Hypothalamus (tissue), 51 donors: ENCODE results near the gene SFI1.
A peak's percentile ranks its signal among the peaks of the same experiment; 100 is the strongest.

ENCODE experiments used
- DNase-seq, 51 donors: peaks; one replicate each; lab custom pipeline; 2025; lab: John Stamatoyannopoulos, UW

SFI1 gene

GRCh38 chr22:31613904-31614296 lies 117.6 kb downstream of the SFI1 start:
- DNase-seq = no peak

GRCh38 chr22:31614781-31615490 lies 118.6 kb downstream of the SFI1 start:
- DNase-seq = no peak

GRCh38 chr22:31615491-31615860 lies 119.1 kb downstream of the SFI1 start:
- no peak for DNase-seq

- DNase-seq = no peak
These were observed 119.6 kb downstream of the SFI1 start for GRCh38 chr22:31615940-31616314.

- peak in 2 of 51 donors; percentile 14 to 26 for DNase-seq
These were observed 120.1 kb downstream of the SFI1 start for GRCh38 chr22:31616315-31616980.

GRCh38 chr22:31618057-31618456 lies 121.7 kb downstream of the SFI1 start:
- DNase-seq = no peak

GRCh38 chr22:31618471-31619176 lies 122.3 kb downstream of the SFI1 start:
- no peak for DNase-seq

- DNase-seq = no peak
These were observed 123.4 kb downstream of the SFI1 start for GRCh38 chr22:31619611-31620300.

- DNase-seq = peak in 1 of 51 donors; percentile 22
These were observed 124.6 kb downstream of the SFI1 start for GRCh38 chr22:31620756-31621480.

- no peak for DNase-seq
These were observed 125.3 kb downstream of the SFI1 start for GRCh38 chr22:31621507-31622124.

GRCh38 chr22:31622980-31623379 lies 126.6 kb downstream of the SFI1 start:
- no peak for DNase-seq

- DNase-seq = peak in 2 of 51 donors; percentile 29 to 35
These were observed 127.4 kb downstream of the SFI1 start for GRCh38 chr22:31623592-31624304.

- DNase-seq = peak in 1 of 51 donors; percentile 61
These were observed 128.9 kb downstream of the SFI1 start for GRCh38 chr22:31625257-31625640.

GRCh38 chr22:31625661-31626426 lies 129.5 kb downstream of the SFI1 start:
- peak in 39 of 51 donors; percentile 21 to 78 (median 46) for DNase-seq

GRCh38 chr22:31626427-31627150 lies 130.3 kb downstream of the SFI1 start:
- DNase-seq = peak in 1 of 51 donors; percentile 41

- DNase-seq = no peak
These were observed 130.9 kb downstream of the SFI1 start for GRCh38 chr22:31627223-31627731.

GRCh38 chr22:31628362-31628761 lies 132.0 kb downstream of the SFI1 start:
- DNase-seq = no peak
